AG09319 (cell line): ENCODE data around the gene GATB.
A peak's percentile ranks its signal among the peaks of the same experiment; 100 is the strongest.

ENCODE experiments used
- DNase-seq: peaks from one replicate; pipeline ENCODE4 v3.0.0-alpha.2; 2010; ENCODE audit warnings: low read depth; ENCODE audit errors: extremely low read depth
- CTCF ChIP-seq: IDR thresholded peaks from 2 replicates; pipeline ENCODE4 v1.5.1; 2011; ENCODE audit warnings: low read depth, mild to moderate bottlenecking, inconsistent platforms, low read length, moderate library complexity

Gene GATB

GRCh38 chr4:151690876-151691275, 69.9 kb downstream of the GATB start:
- peak; percentile 7 for DNase-seq
- no peak for TF ChIP-seq CTCF

GRCh38 chr4:151690164-151690870, 70.5 kb downstream of the GATB start:
- TF ChIP-seq CTCF: no peak
- peak; percentile 5 for DNase-seq

GRCh38 chr4:151689211-151689991, 71.4 kb downstream of the GATB start:
- TF ChIP-seq CTCF: no peak
- no peak for DNase-seq

GRCh38 chr4:151688785-151689043, 72.1 kb downstream of the GATB start:
- DNase-seq: no peak
- no peak for TF ChIP-seq CTCF

- DNase-seq: no peak
- TF ChIP-seq CTCF: no peak
Observed at GRCh38 chr4:151688003-151688784, 72.6 kb downstream of the GATB start.

GRCh38 chr4:151687021-151687640, 73.7 kb downstream of the GATB start:
- no peak for DNase-seq
- TF ChIP-seq CTCF: no peak
